Cerebellar nuclear complex (tissue), 1 donor: ENCODE results near the gene AMBRA1.
"Not testable (repeated sequence)": the region's sequence is repeated elsewhere in the genome, so short reads cannot be mapped to it uniquely, and the experiment has no call there.

Experiments
- DNase-seq, 2 experiments: peaks; one replicate each; lab custom pipeline; 2025; lab: John Stamatoyannopoulos, UW

Gene AMBRA1

GRCh38 chr11:46381819-46382645, 211.8 kb downstream of the AMBRA1 start:
- no peak for DNase-seq

DNA sequence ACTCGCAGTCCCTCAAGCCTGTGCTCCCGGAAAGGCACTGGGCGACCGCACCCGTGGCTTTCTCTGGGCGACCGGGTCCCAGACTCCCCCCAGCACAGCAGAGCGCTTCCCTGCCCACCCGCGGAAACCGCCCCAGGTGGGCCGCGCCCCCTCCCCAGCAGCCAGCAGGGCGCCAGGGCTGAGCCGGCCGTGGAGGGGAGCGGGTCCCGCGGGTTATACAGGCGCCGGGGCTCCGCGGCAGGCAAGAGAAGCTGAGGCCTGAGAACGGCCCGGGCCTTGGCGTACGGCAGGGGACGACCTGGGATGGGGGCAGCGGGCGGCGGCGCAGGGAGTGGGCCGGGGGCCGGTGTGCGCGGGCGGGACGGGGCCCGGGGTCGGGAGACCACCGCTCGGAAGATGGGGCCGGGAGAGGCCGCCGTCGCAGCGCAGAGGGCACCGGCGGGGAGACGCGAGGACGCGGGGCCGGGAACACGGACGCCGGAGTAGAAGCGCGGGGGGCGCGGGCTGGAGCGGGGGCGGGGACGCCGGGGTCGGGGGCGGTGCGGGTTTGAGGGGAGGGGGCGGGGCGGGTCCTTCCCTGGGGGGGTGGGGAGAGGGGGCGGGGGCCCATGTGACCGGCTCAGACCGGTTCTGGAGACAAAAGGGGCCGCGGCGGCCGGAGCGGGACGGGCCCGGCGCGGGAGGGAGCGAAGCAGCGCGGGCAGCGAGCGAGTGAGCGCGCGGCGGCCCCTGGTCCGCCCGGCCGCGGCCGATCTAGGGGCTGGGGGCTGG, 212.6 kb downstream of the AMBRA1 start, which contains the start of gene MDK:
TSS of gene MDK (plus strand) at position 622 of the 771 bp plus-strand sequence. CDS start 389 bp downstream, outside the sequence.
- no peak for DNase-seq

- DNase-seq = no peak
Measured at GRCh38 chr11:46380340-46381047, 213.3 kb downstream of the AMBRA1 start.

DNA sequence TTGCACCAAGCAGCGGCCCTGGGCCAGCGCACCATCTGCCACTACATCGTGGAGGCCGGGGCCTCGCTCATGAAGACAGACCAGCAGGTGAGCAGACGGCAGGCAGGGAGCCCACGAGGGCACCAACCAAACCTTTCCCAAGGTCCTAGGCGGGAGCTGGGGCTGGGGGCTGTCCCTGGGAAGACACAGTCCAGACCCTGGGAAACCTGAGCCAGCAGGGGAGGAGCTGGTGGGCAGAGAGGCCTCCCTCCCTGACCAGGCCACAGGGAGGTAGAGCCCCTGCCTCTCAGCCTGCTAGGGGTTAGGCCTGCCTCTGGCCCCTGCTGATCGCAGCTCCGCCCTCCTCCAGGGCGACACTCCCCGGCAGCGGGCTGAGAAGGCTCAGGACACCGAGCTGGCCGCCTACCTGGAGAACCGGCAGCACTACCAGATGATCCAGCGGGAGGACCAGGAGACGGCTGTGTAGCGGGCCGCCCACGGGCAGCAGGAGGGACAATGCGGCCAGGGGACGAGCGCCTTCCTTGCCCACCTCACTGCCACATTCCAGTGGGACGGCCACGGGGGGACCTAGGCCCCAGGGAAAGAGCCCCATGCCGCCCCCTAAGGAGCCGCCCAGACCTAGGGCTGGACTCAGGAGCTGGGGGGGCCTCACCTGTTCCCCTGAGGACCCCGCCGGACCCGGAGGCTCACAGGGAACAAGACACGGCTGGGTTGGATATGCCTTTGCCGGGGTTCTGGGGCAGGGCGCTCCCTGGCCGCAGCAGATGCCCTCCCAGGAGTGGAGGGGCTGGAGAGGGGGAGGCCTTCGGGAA, 214.1 kb downstream of the AMBRA1 start:
- DNase-seq = not testable (repeated sequence)

GRCh38 chr11:46378811-46379481, 214.9 kb downstream of the AMBRA1 start:
- DNase-seq = no peak

DNA sequence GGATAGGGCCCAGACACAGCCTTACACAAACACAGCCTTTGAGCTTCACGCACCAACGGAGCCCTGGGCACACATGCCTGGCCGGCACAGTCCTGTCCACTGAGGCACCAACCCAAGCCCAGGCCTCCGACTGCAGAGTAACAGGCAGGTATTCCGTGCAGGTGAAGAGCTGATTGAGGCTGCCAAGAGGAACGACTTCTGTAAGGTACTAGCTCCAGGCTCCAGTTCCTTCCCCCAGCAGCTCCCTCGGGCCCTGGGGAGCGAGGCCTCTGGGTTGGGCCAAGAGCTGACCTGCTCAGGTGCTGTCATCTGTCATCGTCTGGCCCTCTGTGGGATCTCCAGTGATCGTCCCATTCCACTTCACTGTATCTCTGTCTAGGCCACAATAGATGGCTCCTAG, 215.5 kb downstream of the AMBRA1 start:
- DNase-seq = no peak

DNA sequence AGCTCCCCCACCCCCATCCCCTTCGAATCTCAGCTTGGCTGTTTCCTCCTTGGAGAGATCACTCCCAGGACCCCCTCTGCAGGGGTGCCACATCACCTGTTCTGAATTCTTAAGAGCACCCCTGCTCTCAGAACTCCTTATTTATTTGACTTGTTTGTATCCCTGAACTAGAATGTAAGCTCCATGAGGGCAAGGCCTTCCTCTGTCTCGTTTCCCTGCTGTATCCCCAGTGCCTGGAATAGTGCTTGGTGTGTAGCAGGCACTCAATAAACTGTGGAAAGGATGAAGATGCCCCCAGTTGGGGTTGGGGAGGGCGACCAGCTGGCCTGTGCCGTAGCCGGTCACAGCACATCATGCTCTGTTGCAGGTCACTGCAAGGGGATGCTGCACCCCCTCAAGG, 216.0 kb downstream of the AMBRA1 start:
- DNase-seq = no peak

- no peak for DNase-seq
Measured at GRCh38 chr11:46377290-46377689, 216.5 kb downstream of the AMBRA1 start.

DNA sequence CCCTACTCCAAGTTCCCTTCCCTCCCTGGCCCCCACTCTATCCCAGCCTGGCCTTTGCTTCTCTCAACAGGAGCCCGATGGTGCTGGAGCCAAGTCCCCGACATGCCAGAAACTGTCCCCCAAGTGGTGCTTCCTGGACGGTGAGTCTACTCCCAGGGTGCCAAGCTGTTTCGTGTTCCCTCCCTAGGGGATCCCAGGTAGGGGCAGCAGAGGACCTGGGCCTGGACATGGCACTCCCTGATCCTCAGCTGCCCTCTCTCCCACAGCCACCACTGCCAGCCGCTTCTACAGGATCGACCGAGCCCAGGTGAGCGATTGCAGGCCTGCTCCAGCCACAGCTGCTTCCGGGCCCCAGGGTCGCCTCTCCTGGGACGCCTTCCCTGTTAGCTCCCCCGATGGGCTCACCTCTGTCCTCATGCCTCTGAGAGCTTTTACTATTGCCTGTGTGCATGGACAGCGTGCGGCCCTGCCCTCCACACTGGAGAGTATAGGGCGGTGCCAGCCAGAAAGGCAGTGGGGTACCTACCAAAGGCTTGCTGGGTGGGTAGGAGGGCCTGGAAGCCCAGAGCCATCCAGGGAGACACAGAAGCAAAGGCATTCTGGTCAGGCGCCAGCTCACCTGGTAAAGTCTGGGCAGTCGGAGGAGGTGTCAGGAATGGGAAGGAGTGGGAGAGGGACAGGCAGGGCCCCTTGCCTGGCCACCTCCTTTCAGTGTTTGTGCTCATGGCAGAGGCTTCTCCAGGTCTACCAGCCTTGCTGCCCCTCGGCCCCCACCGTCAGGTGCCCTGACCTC, 217.4 kb downstream of the AMBRA1 start:
- DNase-seq = no peak

- DNase-seq = no peak
Measured at GRCh38 chr11:46375392-46376101, 218.3 kb downstream of the AMBRA1 start.

GRCh38 chr11:46374815-46375214, 219.0 kb downstream of the AMBRA1 start:
- no peak for DNase-seq

DNA sequence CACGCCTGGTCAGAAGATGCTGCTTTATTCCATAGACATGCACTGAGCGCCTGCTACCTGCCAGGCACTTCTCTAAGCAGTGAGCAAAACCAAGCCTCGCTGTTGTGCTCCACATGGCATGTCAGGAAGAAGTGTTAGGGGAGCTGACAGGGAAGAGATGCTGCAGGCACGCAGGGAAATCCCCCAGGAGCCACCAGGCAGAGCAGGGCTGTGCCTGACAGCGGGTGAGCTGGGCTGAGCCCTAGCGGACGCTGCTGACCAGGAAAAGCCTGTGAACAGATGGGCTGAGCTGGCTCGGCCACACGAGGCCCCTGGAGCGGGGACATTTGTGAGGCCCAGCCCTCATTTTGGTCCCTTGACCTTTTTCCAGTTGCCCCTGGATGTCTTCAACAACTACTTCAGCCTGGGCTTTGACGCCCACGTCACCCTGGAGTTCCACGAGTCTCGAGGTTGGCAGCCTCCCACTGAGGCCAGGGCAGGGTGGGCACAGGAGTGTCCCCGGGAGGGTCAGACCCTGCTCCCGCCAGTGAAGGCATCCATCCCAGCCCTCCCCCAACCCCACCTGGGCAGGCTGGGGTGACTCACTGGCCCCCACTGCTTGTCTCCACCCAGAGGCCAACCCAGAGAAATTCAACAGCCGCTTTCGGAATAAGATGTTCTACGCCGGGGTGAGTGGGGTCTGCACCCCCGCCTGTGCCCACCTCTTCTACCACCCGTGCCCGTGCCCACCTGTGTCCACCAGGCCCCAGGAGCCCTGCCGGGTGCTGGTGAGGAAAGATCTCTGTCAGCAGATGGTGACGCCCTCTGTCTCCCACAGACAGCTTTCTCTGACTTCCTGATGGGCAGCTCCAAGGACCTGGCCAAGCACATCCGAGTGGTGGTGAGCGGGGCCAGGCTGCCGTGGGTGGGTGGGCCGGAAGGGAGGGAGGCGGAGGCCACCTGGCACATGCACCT, 219.8 kb downstream of the AMBRA1 start:
- DNase-seq = no peak

DNA sequence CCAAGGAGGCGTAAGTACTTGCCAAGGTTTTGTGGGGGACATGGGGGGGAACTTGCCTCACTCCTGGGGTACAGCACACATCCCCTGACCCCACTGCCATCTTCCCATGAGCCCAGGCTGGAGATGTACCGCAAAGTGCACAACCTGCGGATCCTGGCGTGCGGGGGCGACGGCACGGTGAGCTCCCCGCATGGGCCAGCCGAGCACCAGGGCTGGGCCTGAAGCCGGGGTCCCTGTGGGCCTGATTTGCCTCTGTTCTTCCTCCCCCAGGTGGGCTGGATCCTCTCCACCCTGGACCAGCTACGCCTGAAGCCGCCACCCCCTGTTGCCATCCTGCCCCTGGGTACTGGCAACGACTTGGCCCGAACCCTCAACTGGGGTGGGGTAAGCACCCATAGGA, 221.3 kb downstream of the AMBRA1 start:
- not testable (repeated sequence) for DNase-seq

GRCh38 chr11:46372086-46372485, 221.7 kb downstream of the AMBRA1 start:
- DNase-seq = no peak

DNA sequence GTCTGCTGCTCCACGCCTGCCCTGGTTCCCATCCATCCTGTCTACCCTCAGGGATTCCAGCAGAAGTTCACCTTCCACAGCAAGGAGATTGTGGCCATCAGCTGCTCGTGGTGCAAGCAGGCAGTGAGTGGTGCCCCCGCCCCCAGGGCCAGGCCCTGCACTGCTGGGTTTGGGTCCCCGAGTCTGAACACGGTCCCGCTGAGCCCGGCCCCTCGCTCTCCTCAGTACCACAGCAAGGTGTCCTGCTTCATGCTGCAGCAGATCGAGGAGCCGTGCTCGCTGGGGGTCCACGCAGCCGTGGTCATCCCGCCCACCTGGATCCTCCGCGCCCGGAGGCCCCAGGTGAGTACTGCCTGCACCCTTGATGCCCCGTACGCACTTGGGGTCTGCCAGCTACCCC, 222.6 kb downstream of the AMBRA1 start:
- not testable (repeated sequence) for DNase-seq

DNA sequence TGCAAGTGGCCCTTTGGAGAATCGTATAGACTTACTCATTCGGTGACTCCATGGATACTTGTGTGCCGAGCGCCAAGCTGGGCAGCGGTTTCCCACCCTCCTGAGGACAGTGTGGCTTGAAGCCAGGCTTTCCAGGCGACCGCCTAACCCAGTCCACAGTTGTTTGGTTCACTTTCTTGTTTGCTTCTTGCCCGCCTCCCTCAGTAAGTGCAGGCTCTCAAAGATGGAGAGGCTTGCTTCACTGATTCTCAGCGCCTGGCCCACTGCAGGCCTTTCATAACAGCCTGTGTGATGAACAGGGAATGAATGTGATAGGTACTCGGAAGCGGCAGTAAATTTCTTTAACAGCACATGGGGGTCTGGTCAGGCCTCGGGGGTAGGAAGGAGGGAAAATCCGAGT, 223.6 kb downstream of the AMBRA1 start:
- DNase-seq = no peak

- no peak for DNase-seq
Measured at GRCh38 chr11:46369458-46370152, 224.2 kb downstream of the AMBRA1 start.

- no peak for DNase-seq
Measured at GRCh38 chr11:46367916-46368267, 225.9 kb downstream of the AMBRA1 start.
